Measurements from ENCODE around the gene SCN1A.
A peak's percentile ranks its signal among the peaks of the same experiment; 100 is the strongest.
"Not testable (repeated sequence)": the region's sequence is repeated elsewhere in the genome, so short reads cannot be mapped to it uniquely, and the experiment has no call there.

The SCN1A gene

DNA sequence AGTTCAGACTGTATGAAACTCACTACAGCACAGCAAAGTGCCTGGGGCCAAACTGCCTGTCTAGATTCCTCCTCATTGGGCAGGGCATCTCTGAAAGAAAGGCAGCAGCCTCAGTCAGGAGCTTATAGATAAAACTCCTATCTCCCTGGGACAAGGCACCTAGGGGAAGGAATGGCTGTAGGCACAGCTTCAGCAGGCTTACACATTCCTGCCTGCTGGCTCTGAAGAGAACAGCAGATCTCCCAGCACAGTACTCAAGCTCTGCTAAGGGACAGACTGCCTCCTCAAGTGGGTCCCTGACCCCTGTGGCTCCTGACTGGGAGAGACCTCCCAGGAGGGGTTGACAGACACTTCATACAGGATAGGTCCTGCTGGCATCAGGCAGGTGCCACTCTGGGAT is 155.7 kb downstream of the SCN1A start:
- H3K4me3 ChIP-seq (ENCODE audit: low read length); H3K27me3 ChIP-seq (ENCODE audit: insufficient read depth, low read length); H3K4me1 ChIP-seq (ENCODE audit: insufficient read depth, low read length): not testable (repeated sequence)

DNA sequence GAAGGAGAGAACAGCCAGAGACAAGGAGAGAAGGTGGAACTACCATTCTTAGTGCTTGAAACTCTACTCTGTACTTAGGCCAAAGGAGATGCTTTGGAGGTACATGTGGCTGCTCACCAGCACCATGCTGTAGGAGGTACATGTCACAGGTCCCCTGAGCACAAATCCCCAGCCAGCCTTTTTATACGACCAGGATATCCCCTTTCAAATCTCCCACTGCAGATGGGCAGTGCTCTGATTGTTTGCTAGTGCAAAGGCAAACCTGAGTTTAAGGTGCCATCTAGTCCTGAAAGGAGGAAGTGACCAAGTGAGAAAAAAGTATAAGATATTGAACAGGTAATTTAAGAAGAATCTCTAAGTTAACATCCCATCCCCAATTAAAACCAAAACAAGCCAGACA is 157.2 kb downstream of the SCN1A start:
- Histone ChIP-seq H3K4me1 (ENCODE audit: insufficient read depth, low read length) (no peaks in the 10 kb centered on the region), H3K4me3 (ENCODE audit: low read length) (no peak overlapping the region), H3K9me3 (ENCODE audit: low read length) (no peaks in the 10 kb centered on the region), H2AFZ (ENCODE audit: low read depth, low read length) (no peak overlapping the region), H3K36me3 (ENCODE audit: insufficient read depth, low read length) (no peaks in the 10 kb centered on the region), H3K27me3 (ENCODE audit: insufficient read depth, low read length) (no peaks in the 10 kb centered on the region)

More for the DNA sequence above, 155.7 kb downstream of the SCN1A start:
- not testable (repeated sequence) for H3K36me3 ChIP-seq (ENCODE audit: insufficient read depth, low read length); H3K9me3 ChIP-seq (ENCODE audit: low read length); H2AFZ ChIP-seq (ENCODE audit: low read depth, low read length)

DNA sequence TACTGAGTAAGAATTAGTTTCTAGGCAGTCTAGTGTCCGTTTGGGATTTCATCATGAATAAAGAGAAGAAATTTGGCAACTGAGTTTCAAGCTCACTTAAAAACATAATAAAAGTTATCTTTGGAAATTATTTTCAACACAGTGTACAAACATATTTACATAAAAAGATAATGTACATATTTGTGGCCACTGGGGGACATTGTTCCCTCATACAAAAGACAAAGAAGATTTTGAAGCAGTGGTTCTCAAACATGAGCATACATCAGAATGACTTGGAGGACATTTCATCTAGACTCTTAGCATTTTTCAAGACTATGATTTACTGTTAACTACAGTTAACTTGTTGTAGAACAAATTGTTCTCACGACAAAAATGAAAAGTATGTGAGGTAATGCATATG is 158.6 kb downstream of the SCN1A start:
- Histone ChIP-seq H2AFZ (ENCODE audit: low read depth, low read length) (no peak overlapping the region), H3K36me3 (ENCODE audit: insufficient read depth, low read length) (no peaks in the 10 kb centered on the region), H3K4me1 (ENCODE audit: insufficient read depth, low read length) (peaks cover 4% of the 10 kb centered on the region), H3K9me3 (ENCODE audit: low read length) (no peaks in the 10 kb centered on the region), H3K4me3 (ENCODE audit: low read length) (no peak overlapping the region), H3K27me3 (ENCODE audit: insufficient read depth, low read length) (no peaks in the 10 kb centered on the region)

DNA sequence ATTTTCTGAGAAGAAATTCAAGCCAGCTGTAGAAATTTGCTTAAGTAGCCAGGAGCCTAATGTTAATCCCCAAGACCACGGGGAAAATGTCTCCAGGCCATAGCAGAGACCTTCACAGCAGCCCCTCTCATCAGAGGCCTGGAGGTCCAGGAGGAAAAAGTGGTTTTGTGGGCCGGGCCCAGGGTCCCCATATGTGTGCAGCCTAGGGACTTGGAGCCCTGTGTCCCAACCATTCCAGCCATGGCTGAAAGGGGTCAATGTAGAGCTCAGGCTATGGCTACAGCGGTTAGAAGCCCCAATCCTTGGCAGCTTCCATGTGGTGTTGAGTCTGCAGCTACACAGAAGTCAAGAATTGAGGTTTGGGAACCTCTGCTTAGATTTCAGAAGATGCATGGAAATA is 160.1 kb downstream of the SCN1A start:
- no peak overlapping the region for H2AFZ ChIP-seq (ENCODE audit: low read depth, low read length)
- peaks cover 4% of the 10 kb centered on the region for H3K4me1 ChIP-seq (ENCODE audit: insufficient read depth, low read length)
- H3K36me3 ChIP-seq (ENCODE audit: insufficient read depth, low read length): no peaks in the 10 kb centered on the region
- H3K4me3 ChIP-seq (ENCODE audit: low read length): no peak overlapping the region
- no peaks in the 10 kb centered on the region for H3K27me3 ChIP-seq (ENCODE audit: insufficient read depth, low read length)
- H3K9me3 ChIP-seq (ENCODE audit: low read length): no peaks in the 10 kb centered on the region

DNA sequence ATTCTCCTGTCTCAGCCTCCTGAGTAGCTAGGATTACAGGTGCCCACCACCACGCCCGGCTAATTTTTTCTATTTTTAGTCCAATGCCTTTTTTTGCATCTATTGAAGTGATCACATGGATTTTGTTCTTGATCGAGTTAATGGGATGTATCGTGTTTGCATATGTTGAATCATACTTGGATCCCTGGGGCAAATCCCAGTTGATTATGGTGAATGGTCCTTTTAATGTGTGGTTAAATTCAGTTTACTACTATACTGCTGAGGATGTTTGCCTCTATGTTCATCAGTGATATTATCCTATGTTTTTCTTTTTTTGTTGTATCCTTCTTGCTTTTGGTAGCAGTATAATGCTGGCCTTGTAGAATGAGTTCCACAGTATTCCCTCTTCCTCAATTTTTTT is 166.0 kb downstream of the SCN1A start:
- H3K4me1 ChIP-seq (ENCODE audit: insufficient read depth, low read length): peaks cover 4% of the 10 kb centered on the region
- H3K4me3 ChIP-seq (ENCODE audit: low read length): no peak overlapping the region
- no peaks in the 10 kb centered on the region for H3K27me3 ChIP-seq (ENCODE audit: insufficient read depth, low read length)
- H3K9me3 ChIP-seq (ENCODE audit: low read length): no peaks in the 10 kb centered on the region
- H2AFZ ChIP-seq (ENCODE audit: low read depth, low read length): no peak overlapping the region
- H3K36me3 ChIP-seq (ENCODE audit: insufficient read depth, low read length): no peaks in the 10 kb centered on the region

DNA sequence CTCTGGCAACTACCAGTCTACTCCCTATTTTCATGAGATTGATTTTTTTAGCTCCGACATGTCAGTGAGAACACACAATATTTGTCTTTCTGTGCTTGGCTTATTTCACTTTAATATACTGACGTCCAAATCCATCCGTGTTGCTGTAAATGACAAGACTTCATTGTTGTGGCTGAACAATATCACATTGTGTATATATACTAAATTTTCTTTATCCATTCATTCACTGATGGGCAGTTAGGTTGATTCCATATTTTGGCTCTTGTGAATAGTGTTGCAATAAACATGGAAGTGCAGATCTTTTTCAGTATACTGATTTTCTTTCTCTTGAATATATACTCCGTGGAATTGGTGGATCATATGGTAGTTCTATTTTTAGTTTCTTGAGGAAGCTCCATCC is 168.4 kb downstream of the SCN1A start:
- Histone ChIP-seq H3K4me1 (ENCODE audit: insufficient read depth, low read length) (peaks cover 1% of the 10 kb centered on the region), H3K27me3 (ENCODE audit: insufficient read depth, low read length) (no peaks in the 10 kb centered on the region), H3K9me3 (ENCODE audit: low read length) (no peaks in the 10 kb centered on the region), H3K36me3 (ENCODE audit: insufficient read depth, low read length) (no peaks in the 10 kb centered on the region), H3K4me3 (ENCODE audit: low read length) (no peak overlapping the region), H2AFZ (ENCODE audit: low read depth, low read length) (no peak overlapping the region)

DNA sequence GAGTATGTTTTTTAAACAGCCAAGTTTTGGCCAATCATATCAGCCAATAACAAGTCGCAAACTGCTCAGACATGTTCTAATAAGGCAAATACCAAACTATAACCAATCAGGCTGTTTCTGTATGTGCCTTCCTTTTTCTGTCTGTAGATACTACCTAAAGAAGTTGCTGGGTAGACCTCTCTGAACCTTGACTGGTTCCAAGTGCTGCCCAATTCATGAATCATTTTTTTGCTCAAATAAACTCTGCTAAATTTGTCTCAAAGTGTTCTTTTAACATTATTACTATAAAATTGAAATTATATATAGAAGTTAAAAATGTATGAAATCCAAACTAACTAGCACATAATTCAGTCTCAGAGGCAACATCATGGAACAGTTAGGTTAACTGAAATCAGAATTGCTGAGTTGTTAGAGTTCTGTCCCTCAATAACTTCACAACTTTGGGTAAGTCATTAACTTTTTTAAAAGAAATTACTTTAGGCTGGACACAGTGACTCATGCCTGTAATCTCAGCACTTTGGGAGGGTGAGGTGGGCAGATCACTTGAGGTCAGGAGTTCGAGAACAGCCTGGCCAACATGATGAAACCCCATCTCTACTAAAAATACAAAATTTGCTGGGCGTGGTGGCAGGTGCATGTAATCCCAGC is 169.4 kb downstream of the SCN1A start:
- Histone ChIP-seq H3K27me3 (ENCODE audit: insufficient read depth, low read length) (no peaks in the 10 kb centered on the region), H2AFZ (ENCODE audit: low read depth, low read length) (no peak overlapping the region), H3K4me3 (ENCODE audit: low read length) (no peak overlapping the region), H3K4me1 (ENCODE audit: insufficient read depth, low read length) (no peaks in the 10 kb centered on the region), H3K36me3 (ENCODE audit: insufficient read depth, low read length) (no peaks in the 10 kb centered on the region), H3K9me3 (ENCODE audit: low read length) (no peaks in the 10 kb centered on the region)

DNA sequence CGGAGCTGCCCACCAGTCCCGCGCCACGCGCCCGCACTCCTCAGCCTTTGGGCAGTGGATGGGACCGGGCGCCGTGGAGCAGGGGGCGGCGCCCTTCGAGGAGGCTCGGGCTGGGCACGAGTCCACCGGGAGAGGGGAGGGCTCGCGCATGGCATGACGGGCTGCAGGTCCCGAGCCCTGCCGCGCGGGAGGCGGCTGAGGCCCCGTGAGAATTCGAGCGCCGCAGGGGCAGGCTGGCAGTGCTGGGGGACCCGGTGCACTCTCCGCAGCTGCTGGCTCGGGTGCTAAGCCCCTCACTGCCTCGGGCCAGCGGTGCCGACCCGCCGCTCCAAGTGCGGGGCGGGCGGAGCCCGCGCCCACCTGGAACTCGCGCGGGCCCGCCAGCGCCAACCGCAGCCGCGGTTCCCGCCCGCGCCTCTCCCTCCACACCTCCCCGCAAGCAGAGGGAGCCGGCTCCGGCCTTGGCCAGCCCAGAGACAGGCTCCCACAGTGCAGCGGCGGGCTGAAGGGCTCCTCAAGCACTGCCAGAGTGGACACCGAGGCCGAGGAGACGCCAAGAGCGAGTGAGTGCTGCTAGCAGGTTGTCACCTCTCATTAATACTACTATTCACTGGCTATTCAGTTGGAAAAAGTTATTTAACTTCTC is 170.7 kb downstream of the SCN1A start:
- Histone ChIP-seq H3K4me1 (ENCODE audit: insufficient read depth, low read length) (peaks cover 7% of the 10 kb centered on the region), H3K4me3 (ENCODE audit: low read length) (no peak overlapping the region), H3K27me3 (ENCODE audit: insufficient read depth, low read length) (no peaks in the 10 kb centered on the region), H3K9me3 (ENCODE audit: low read length) (no peaks in the 10 kb centered on the region), H2AFZ (ENCODE audit: low read depth, low read length) (no peak overlapping the region), H3K36me3 (ENCODE audit: insufficient read depth, low read length) (no peaks in the 10 kb centered on the region)

- H3K36me3 ChIP-seq (ENCODE audit: insufficient read depth, low read length): peaks cover 6% of the 10 kb centered on the region
- peak within 1 kb of the TSS; percentile 99 for H3K4me3 ChIP-seq (ENCODE audit: low read length)
- H3K27me3 ChIP-seq (ENCODE audit: insufficient read depth, low read length): no peaks in the 10 kb centered on the region
- H3K9me3 ChIP-seq (ENCODE audit: low read length): no peaks in the 10 kb centered on the region
- peak within 1 kb of the TSS; percentile 65 for H2AFZ ChIP-seq (ENCODE audit: low read depth, low read length)
- H3K4me1 ChIP-seq (ENCODE audit: insufficient read depth, low read length): peaks cover 10% of the 10 kb centered on the region
These were observed 173.9 kb downstream of the SCN1A start, which contains the start of gene TTC21B for GRCh38 chr2:165953655-165954606. TSS of gene TTC21B (minus strand) at chr2:165953776. CDS start at chr2:165953705, 71 bp downstream.

- Histone ChIP-seq H3K27me3 (ENCODE audit: insufficient read depth, low read length) (no peaks in the 10 kb centered on the region), H3K9me3 (ENCODE audit: low read length) (no peaks in the 10 kb centered on the region), H3K4me1 (ENCODE audit: insufficient read depth, low read length) (peaks cover 10% of the 10 kb centered on the region), H3K36me3 (ENCODE audit: insufficient read depth, low read length) (peaks cover 12% of the 10 kb centered on the region), H3K4me3 (ENCODE audit: low read length) (peak overlapping the region; percentile 99), H2AFZ (ENCODE audit: low read depth, low read length) (peak overlapping the region; percentile 64)
These were observed 174.5 kb downstream of the SCN1A start for GRCh38 chr2:165953306-165953654.

- H3K27me3 ChIP-seq (ENCODE audit: insufficient read depth, low read length): no peaks in the 10 kb centered on the region
- peaks cover 16% of the 10 kb centered on the region for H3K36me3 ChIP-seq (ENCODE audit: insufficient read depth, low read length)
- H3K4me1 ChIP-seq (ENCODE audit: insufficient read depth, low read length): peaks cover 10% of the 10 kb centered on the region
- peak overlapping the region; percentile 99 for H3K4me3 ChIP-seq (ENCODE audit: low read length)
- H3K9me3 ChIP-seq (ENCODE audit: low read length): no peaks in the 10 kb centered on the region
- peak overlapping the region; percentile 64 for H2AFZ ChIP-seq (ENCODE audit: low read depth, low read length)
These were observed 175.0 kb downstream of the SCN1A start for GRCh38 chr2:165952741-165953211.

DNA sequence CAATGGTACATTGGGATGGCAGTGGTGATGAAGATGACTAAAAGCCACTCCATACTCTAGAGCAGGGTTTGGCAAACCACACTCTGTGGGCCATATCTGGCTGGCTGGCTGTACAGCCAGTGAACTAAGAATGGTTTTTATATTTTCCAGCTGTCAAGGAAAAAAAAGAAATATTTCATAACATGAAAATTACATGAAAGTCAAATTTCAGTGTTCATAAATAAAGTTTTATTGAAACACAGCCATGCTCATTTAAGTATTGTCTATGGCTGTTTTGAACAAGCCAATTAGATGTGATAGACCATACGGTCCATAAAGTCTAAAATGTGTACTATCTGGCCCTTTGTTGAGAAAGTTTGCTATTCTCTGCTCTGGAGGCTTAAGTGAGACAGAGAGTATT is 175.7 kb downstream of the SCN1A start:
- H3K4me1 ChIP-seq (ENCODE audit: insufficient read depth, low read length): peaks cover 10% of the 10 kb centered on the region
- H2AFZ ChIP-seq (ENCODE audit: low read depth, low read length): no peak overlapping the region
- peak overlapping the region; percentile 99 for H3K4me3 ChIP-seq (ENCODE audit: low read length)
- H3K36me3 ChIP-seq (ENCODE audit: insufficient read depth, low read length): peaks cover 20% of the 10 kb centered on the region
- no peaks in the 10 kb centered on the region for H3K9me3 ChIP-seq (ENCODE audit: low read length)
- no peaks in the 10 kb centered on the region for H3K27me3 ChIP-seq (ENCODE audit: insufficient read depth, low read length)

- Histone ChIP-seq H3K36me3 (ENCODE audit: insufficient read depth, low read length) (peaks cover 24% of the 10 kb centered on the region), H3K9me3 (ENCODE audit: low read length) (no peaks in the 10 kb centered on the region), H3K27me3 (ENCODE audit: insufficient read depth, low read length) (no peaks in the 10 kb centered on the region), H3K4me3 (ENCODE audit: low read length) (no peak overlapping the region), H2AFZ (ENCODE audit: low read depth, low read length) (no peak overlapping the region), H3K4me1 (ENCODE audit: insufficient read depth, low read length) (peaks cover 10% of the 10 kb centered on the region)
These were observed 177.4 kb downstream of the SCN1A start for GRCh38 chr2:165950438-165950837.
